K562 (cell line): ENCODE measurements around the gene SPATA32. TPM values are rescaled to one million over a fixed set of nuclear protein-coding genes. Genes with fewer than 3 reads are reported as not detected.

Source experiments
- ELF1 ChIP-seq: fragments of 200-800 bp; sonication (Bioruptor generic); IDR thresholded peaks from 2 replicates; pipeline ENCODE4 v1.6.1; 2016; ENCODE audit warnings: missing genetic modification characterization, missing compliant biosample characterization
- FUS ChIP-seq: fragments of 200-400 bp; formaldehyde crosslinking; optimal IDR thresholded peaks from 2 replicates; pipeline ENCODE3; 2017; ENCODE audit warnings: low read depth, low read length
- GATA2 ChIP-seq: sonication (generic); formaldehyde crosslinking; IDR thresholded peaks from 2 replicates; pipeline ENCODE4 v1.4.0; 2020; ENCODE audit warnings: mild to moderate bottlenecking, missing genetic modification reagents
- IFI16 ChIP-seq: fragments of 250-450 bp; sonication (Bioruptor Pico); IDR thresholded peaks from 2 replicates; pipeline ENCODE4 v2.1.2; 2022; ENCODE audit warnings: mild to moderate bottlenecking, inconsistent platforms
- MYC ChIP-seq, 2 experiments: fragments of 250-450 bp in 1 of 2; sonication (Bioruptor Pico) in 1 of 2; IDR thresholded peaks; 2 replicates each; pipeline versions ENCODE4 v1.5.1 to v1.6.1; 2012 to 2021; ENCODE audit warnings: low read depth in 2 of 2, borderline replicate concordance in 1 of 2, improper control_type of control experiment in 1 of 2, low read length in 1 of 2, mild to moderate bottlenecking in 1 of 2, moderate library complexity in 1 of 2
- RBM14 ChIP-seq: fragments of 200-400 bp; formaldehyde crosslinking; IDR thresholded peaks from 2 replicates; pipeline ENCODE4 v1.6.1; 2018; ENCODE audit warnings: low read depth, mild to moderate bottlenecking, low read length, moderate library complexity, borderline replicate concordance; ENCODE audit not compliant: insufficient read depth
- TBL1XR1 ChIP-seq, 2 experiments: IDR thresholded peaks; 2 replicates each; pipeline ENCODE4 v1.6.1; 2012; ENCODE audit warnings: improper control_type of control experiment in 2 of 2, low read length in 2 of 2, mild to moderate bottlenecking in 1 of 2
- TGIF2 ChIP-seq: sonication (generic); formaldehyde crosslinking; IDR thresholded peaks from 2 replicates; pipeline ENCODE4 v1.8.1; 2022; ENCODE audit warnings: mild to moderate bottlenecking, missing genetic modification reagents, moderate library complexity
- U2AF2 ChIP-seq: fragments of 200-400 bp; formaldehyde crosslinking; optimal IDR thresholded peaks from 2 replicates; pipeline ENCODE3; 2017; ENCODE audit warnings: low read depth, mild to moderate bottlenecking, low read length
- ZBTB17 ChIP-seq: fragments of 450-650 bp; formaldehyde crosslinking; IDR thresholded peaks from 2 replicates; pipeline ENCODE4 v1.4.0; 2020; ENCODE audit warnings: mild to moderate bottlenecking
- ZNF12 ChIP-seq: sonication (generic); formaldehyde crosslinking; IDR thresholded peaks from 2 replicates; pipeline ENCODE4 v1.4.0; 2020; ENCODE audit warnings: mild to moderate bottlenecking, missing genetic modification reagents
- ZNF212 ChIP-seq: fragments of 450-650 bp; formaldehyde crosslinking; IDR thresholded peaks from 2 replicates; pipeline ENCODE4 v1.4.0; 2020; ENCODE audit warnings: mild to moderate bottlenecking
- ZNF24 ChIP-seq: fragments of 450-650 bp; IDR thresholded peaks from 2 replicates; pipeline ENCODE4 v1.6.1; 2016
- ZNF41 ChIP-seq: fragments of 250-450 bp; sonication (Bioruptor Pico); conservative IDR thresholded peaks from 2 replicates; pipeline ENCODE4 v1.4.0; 2020; ENCODE audit warnings: mild to moderate bottlenecking
- ZNF436 ChIP-seq: fragments of 250-450, 450-650 bp; sonication (Bioruptor Pico); formaldehyde crosslinking; IDR thresholded peaks from 2 replicates; pipeline ENCODE4 v1.7.0; 2020; ENCODE audit warnings: mild to moderate bottlenecking
- ZNF589 ChIP-seq: fragments of 200-800 bp; sonication (Bioruptor generic); IDR thresholded peaks from 2 replicates; pipeline ENCODE4 v1.6.1; 2016; ENCODE audit warnings: low read depth, missing genetic modification characterization, missing compliant biosample characterization
- polyA plus RNA-seq, 8 experiments: library from polyadenylated mRNA; depleted of rRNA in 4 of 8; stranded (reverse) in 5 of 8; unstranded in 3 of 8; fragments of >200 nt; fragmentation: Nextera tagmentation in 2 of 8; fragmentation: Illumina TruSeq in 1 of 8; extraction: Ambion mirVana in 2 of 8; extraction: Trizol in 1 of 8; gene quantifications; 2 replicates each; pipeline versions ENCODE4 v1.2.1 to v1.2.3, GENCODE V29; 2011 to 2014; ENCODE audit warnings: inconsistent platforms in 1 of 8, missing spikeins in 1 of 8
- total RNA-seq, 7 experiments: library from RNA; depleted of rRNA in 6 of 7; stranded (reverse); fragments of >200 nt in 6 of 7; fragmentation: Illumina TruSeq in 2 of 7; extraction: Trizol in 2 of 7; gene quantifications; 2 replicates each; pipeline versions ENCODE4 v1.2.1 to v1.2.3, GENCODE V29; 2011 to 2021; ENCODE audit warnings: low replicate concordance in 1 of 7
- TF ChIP-seq, protein P1 (sequence below): sonication (generic); formaldehyde crosslinking; IDR thresholded peaks from 2 replicates; pipeline ENCODE4 v1.5.0; 2020; ENCODE audit warnings: missing genetic modification reagents
- TF ChIP-seq, protein P2 (sequence below): fragments of 450-650 bp; IDR thresholded peaks from 2 replicates; pipeline ENCODE4 v1.6.1; 2016; ENCODE audit warnings: antibody characterized with exemption
- TF ChIP-seq, protein P3 (sequence below): fragments of 450-650 bp; IDR thresholded peaks from 2 replicates; pipeline ENCODE4 v1.6.1; 2018; ENCODE audit not compliant: partially characterized antibody
- TF ChIP-seq, protein P4 (sequence below): fragments of 450-650 bp; formaldehyde crosslinking; IDR thresholded peaks from 2 replicates; pipeline ENCODE4 v1.4.0; 2022; ENCODE audit warnings: missing genetic modification characterization

Gene SPATA32
- total and polyA plus RNA-seq, 9 of the 15 experiments (the other 6 are each of a cell fraction or from before 2014, with no cell fraction given): 0.03 to 0.06 TPM; not detected in 7

DNA sequence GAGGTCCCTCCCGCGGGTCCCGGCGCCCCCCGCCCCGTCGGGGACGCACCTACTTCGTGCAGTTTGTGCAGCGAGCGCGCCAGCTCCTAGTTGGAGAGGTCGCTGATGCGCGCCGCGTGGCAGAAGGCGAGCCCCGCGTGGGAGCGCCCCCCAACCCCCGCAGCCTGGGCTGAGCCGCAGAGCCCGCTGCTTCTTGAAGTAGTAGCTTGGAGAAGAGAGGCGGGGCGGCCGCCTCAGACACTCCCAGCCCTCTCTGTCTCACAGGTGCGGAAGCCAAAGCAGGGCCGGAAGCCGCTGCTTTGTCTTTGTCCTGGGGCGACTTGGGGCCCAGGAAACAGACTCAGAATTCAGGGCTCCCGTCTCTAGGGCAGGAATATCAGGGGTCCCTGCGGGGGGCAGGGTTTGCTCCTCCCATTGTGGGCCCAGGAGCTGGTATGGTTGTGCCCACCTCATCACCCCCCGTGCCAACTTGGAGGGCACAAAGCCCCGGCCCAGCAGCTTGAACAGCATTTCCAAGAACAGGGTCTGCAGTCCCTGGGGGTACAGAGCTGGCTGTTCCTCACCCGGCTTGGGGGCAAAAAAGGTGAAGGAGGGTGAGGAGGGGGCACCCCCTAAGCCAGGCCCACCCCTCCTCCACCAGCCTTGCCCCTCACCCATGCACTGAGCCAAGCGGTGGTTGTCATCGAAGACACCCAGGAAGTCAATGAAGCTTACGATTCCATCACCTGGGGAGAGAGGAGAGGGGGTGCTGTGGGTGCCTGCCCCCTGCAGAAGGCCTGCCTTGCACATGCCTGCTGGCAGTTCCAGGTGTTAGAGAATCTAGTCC, 13.5 kb downstream of the SPATA32 start (continued):
- TF ChIP-seq MYC (IDR thresholded peaks at IDR 0.05; ENCODE audit: low read depth, low read length) (no peak; the same call in none of the 2 replicates), MYC (CRISPR knock-in tag; IDR thresholded peaks at IDR 0.05; ENCODE audit: borderline replicate concordance, low read depth) (peak; percentile 48; the same call in 1 of the 2 replicates), U2AF2 (no peak), FUS (no peak), ZNF589 (no peak), ZNF12 (CRISPR knock-in tag) (0 out of 2 replicates have a peak, but pooled peaks have one; percentile 36), IFI16 (CRISPR knock-in tag) (no peak), ZNF212 (no peak), ELF1 (tag) (0 out of 2 replicates have a peak, but pooled peaks have one; percentile 38), ZNF436 (CRISPR knock-in tag) (no peak), ZNF41 (CRISPR knock-in tag) (no peak), RBM14 (0 out of 2 replicates have a peak, but pooled peaks have one; percentile 81), TGIF2 (CRISPR knock-in tag) (no peak), GATA2 (CRISPR knock-in tag) (no peak), ZNF24 (no peak), ZBTB17 (CRISPR knock-in tag) (no peak), TBL1XR1 (IDR thresholded peaks at IDR 0.05; ENCODE audit: low read length in 2 of 2) (no peak)
- TF ChIP-seq, protein P1, sequence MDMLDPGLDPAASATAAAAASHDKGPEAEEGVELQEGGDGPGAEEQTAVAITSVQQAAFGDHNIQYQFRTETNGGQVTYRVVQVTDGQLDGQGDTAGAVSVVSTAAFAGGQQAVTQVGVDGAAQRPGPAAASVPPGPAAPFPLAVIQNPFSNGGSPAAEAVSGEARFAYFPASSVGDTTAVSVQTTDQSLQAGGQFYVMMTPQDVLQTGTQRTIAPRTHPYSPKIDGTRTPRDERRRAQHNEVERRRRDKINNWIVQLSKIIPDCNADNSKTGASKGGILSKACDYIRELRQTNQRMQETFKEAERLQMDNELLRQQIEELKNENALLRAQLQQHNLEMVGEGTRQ (CRISPR knock-in tag): peak; percentile 11; the same call in 1 of the 2 replicates
- TF ChIP-seq, protein P2, sequence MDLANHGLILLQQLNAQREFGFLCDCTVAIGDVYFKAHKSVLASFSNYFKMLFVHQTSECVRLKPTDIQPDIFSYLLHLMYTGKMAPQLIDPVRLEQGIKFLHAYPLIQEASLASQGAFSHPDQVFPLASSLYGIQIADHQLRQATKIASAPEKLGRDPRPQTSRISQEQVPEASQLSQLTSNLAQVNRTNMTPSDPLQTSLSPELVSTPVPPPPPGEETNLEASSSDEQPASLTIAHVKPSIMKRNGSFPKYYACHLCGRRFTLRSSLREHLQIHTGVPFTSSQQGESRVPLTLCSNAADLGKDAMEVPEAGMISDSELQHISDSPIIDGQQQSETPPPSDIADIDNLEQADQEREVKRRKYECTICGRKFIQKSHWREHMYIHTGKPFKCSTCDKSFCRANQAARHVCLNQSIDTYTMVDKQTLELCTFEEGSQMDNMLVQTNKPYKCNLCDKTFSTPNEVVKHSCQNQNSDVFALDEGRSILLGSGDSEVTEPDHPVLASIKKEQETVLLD: no peak
- TF ChIP-seq, protein P3, sequence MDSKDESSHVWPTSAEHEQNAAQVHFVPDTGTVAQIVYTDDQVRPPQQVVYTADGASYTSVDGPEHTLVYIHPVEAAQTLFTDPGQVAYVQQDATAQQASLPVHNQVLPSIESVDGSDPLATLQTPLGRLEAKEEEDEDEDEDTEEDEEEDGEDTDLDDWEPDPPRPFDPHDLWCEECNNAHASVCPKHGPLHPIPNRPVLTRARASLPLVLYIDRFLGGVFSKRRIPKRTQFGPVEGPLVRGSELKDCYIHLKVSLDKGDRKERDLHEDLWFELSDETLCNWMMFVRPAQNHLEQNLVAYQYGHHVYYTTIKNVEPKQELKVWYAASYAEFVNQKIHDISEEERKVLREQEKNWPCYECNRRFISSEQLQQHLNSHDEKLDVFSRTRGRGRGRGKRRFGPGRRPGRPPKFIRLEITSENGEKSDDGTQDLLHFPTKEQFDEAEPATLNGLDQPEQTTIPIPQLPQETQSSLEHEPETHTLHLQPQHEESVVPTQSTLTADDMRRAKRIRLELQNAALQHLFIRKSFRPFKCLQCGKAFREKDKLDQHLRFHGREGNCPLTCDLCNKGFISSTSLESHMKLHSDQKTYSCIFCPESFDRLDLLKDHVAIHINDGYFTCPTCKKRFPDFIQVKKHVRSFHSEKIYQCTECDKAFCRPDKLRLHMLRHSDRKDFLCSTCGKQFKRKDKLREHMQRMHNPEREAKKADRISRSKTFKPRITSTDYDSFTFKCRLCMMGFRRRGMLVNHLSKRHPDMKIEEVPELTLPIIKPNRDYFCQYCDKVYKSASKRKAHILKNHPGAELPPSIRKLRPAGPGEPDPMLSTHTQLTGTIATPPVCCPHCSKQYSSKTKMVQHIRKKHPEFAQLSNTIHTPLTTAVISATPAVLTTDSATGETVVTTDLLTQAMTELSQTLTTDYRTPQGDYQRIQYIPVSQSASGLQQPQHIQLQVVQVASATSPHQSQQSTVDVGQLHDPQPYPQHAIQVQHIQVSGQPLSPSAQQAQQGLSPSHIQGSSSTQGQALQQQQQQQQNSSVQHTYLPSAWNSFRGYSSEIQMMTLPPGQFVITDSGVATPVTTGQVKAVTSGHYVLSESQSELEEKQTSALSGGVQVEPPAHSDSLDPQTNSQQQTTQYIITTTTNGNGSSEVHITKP: peak; percentile 69
- TF ChIP-seq, protein P4, sequence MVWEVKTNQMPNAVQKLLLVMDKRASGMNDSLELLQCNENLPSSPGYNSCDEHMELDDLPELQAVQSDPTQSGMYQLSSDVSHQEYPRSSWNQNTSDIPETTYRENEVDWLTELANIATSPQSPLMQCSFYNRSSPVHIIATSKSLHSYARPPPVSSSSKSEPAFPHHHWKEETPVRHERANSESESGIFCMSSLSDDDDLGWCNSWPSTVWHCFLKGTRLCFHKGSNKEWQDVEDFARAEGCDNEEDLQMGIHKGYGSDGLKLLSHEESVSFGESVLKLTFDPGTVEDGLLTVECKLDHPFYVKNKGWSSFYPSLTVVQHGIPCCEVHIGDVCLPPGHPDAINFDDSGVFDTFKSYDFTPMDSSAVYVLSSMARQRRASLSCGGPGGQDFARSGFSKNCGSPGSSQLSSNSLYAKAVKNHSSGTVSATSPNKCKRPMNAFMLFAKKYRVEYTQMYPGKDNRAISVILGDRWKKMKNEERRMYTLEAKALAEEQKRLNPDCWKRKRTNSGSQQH (CRISPR knock-in tag): no peak
